H9 (cell line): Measurements from ENCODE around the gene DPF3. TPM values are rescaled to one million over a fixed set of nuclear protein-coding genes. Genes with fewer than 3 reads are reported as not detected.
A peak's percentile ranks its signal among the peaks of the same experiment; 100 is the strongest.

ENCODE experiments used
- DNase-seq: peaks from one replicate; pipeline ENCODE4 v3.0.0-alpha.2; 2017
- H2AFZ ChIP-seq: one replicate; pipeline ENCODE4 v1.6.1; 2013; ENCODE audit warnings: mild to moderate bottlenecking, low read length, control low read depth, moderate library complexity
- H2AK5ac ChIP-seq: 2 replicates; pipeline ENCODE4 v1.6.1; 2013; ENCODE audit warnings: low read length, control low read depth, mixed read lengths; ENCODE audit not compliant: insufficient read length
- H2BK120ac ChIP-seq: one replicate; pipeline ENCODE4 v1.6.1; 2013; ENCODE audit warnings: low read depth, mild to moderate bottlenecking, low read length, control low read depth, inconsistent platforms; ENCODE audit not compliant: poor library complexity, severe bottlenecking
- H2BK12ac ChIP-seq: 2 replicates; pipeline ENCODE4 v1.6.1; 2013; ENCODE audit warnings: low read length, control low read depth, mixed read lengths, low read depth; ENCODE audit not compliant: insufficient read length
- H2BK15ac ChIP-seq: 2 replicates; pipeline ENCODE4 v1.6.1; 2013; ENCODE audit warnings: low read depth, low read length, control low read depth
- H2BK20ac ChIP-seq: one replicate; pipeline ENCODE4 v1.6.1; 2013; ENCODE audit warnings: low read depth, mild to moderate bottlenecking, low read length, control low read depth, inconsistent platforms; ENCODE audit not compliant: poor library complexity, severe bottlenecking
- H2BK5ac ChIP-seq: 2 replicates; pipeline ENCODE4 v1.6.1; 2013; ENCODE audit warnings: low read length, control low read depth, mixed read lengths; ENCODE audit not compliant: insufficient read length
- H3K14ac ChIP-seq: 2 replicates; pipeline ENCODE4 v1.6.1; 2013; ENCODE audit warnings: low read length, control low read depth; ENCODE audit not compliant: insufficient read depth
- H3K18ac ChIP-seq: 2 replicates; pipeline ENCODE4 v1.6.1; 2013; ENCODE audit warnings: low read depth, mild to moderate bottlenecking, mixed read lengths, low read length, control low read depth; ENCODE audit not compliant: insufficient read length
- H3K23ac ChIP-seq: 2 replicates; pipeline ENCODE4 v1.6.1; 2013; ENCODE audit warnings: low read length, control low read depth, mixed read lengths, low read depth; ENCODE audit not compliant: insufficient read length
- H3K23me2 ChIP-seq: 2 replicates; pipeline ENCODE4 v1.6.1; 2013; ENCODE audit warnings: low read depth, mild to moderate bottlenecking, mixed read lengths, low read length, control low read depth; ENCODE audit not compliant: insufficient read length, poor library complexity, severe bottlenecking
- H3K27ac ChIP-seq: 2 replicates; pipeline ENCODE4 v1.5.1; 2013; ENCODE audit warnings: low read length, control low read depth, mixed read lengths, low read depth; ENCODE audit not compliant: insufficient read length
- H3K27me3 ChIP-seq: 2 replicates; pipeline ENCODE4 v1.6.1; 2013; ENCODE audit warnings: low read length, control low read depth, inconsistent platforms; ENCODE audit not compliant: insufficient read depth
- H3K4ac ChIP-seq: 2 replicates; pipeline ENCODE4 v1.6.1; 2013; ENCODE audit warnings: low read depth, mild to moderate bottlenecking, control low read depth, inconsistent platforms, low read length, moderate library complexity
- H3K4me1 ChIP-seq: 2 replicates; pipeline ENCODE4 v1.6.1; 2013; ENCODE audit warnings: low read length, control low read depth, inconsistent platforms; ENCODE audit not compliant: insufficient read depth
- H3K4me2 ChIP-seq: 2 replicates; pipeline ENCODE4 v1.6.1; 2013; ENCODE audit warnings: low read length, control low read depth, mixed read lengths; ENCODE audit not compliant: insufficient read length, insufficient read depth
- H3K56ac ChIP-seq: 2 replicates; pipeline ENCODE4 v1.6.1; 2013; ENCODE audit warnings: low read depth, mild to moderate bottlenecking, mixed read lengths, low read length, control low read depth; ENCODE audit not compliant: insufficient read length
- H3K79me1 ChIP-seq: 2 replicates; pipeline ENCODE4 v1.6.1; 2013; ENCODE audit warnings: low read depth, mild to moderate bottlenecking, moderate library complexity, low read length, control low read depth, inconsistent platforms; ENCODE audit not compliant: insufficient read depth, poor library complexity, severe bottlenecking
- H3K79me2 ChIP-seq: 2 replicates; pipeline ENCODE4 v1.6.1; 2013; ENCODE audit warnings: low read length, control low read depth, inconsistent platforms; ENCODE audit not compliant: insufficient read depth
- H3K9ac ChIP-seq: 2 replicates; pipeline ENCODE4 v1.6.1; 2013; ENCODE audit warnings: low read length, control low read depth, mixed read lengths; ENCODE audit not compliant: insufficient read length; ENCODE audit errors: extremely low read depth
- H3K9me3 ChIP-seq: one replicate; pipeline ENCODE4 v1.6.1; 2013; ENCODE audit warnings: low read depth, low read length, inconsistent platforms; ENCODE audit not compliant: control insufficient read depth
- H3T11ph ChIP-seq: one replicate; pipeline ENCODE4 v1.6.1; 2013; ENCODE audit warnings: mild to moderate bottlenecking, low read length, control low read depth, inconsistent platforms
- H4K20me1 ChIP-seq: one replicate; pipeline ENCODE4 v1.6.1; 2013; ENCODE audit not compliant: control insufficient read depth, insufficient read length, insufficient read depth
- H4K5ac ChIP-seq: 2 replicates; pipeline ENCODE4 v1.6.1; 2013; ENCODE audit warnings: low read depth, mild to moderate bottlenecking, mixed read lengths, low read length, control low read depth; ENCODE audit not compliant: insufficient read length
- H4K8ac ChIP-seq: replicated peaks from 2 replicates; pipeline ENCODE4 v1.6.1; 2013; ENCODE audit warnings: low read length, control low read depth, mixed read lengths, low read depth; ENCODE audit not compliant: insufficient read length
- H4K91ac ChIP-seq: 2 replicates; pipeline ENCODE4 v1.6.1; 2013; ENCODE audit warnings: low read depth, mild to moderate bottlenecking, moderate library complexity, mixed read lengths, low read length, control low read depth; ENCODE audit not compliant: insufficient read length
- H3K27ac Mint-ChIP-seq, 3 experiments: 2 replicates in 2 of 3; 3 replicates in 1 of 3; pipeline ENCODE4 v1.8.0; 2020 to 2021; ENCODE audit warnings: mixed read lengths in 3 of 3, mild to moderate bottlenecking in 1 of 3, moderate library complexity in 1 of 3
- H3K27me3 Mint-ChIP-seq: 2 replicates; pipeline ENCODE4 v1.8.0; 2021; ENCODE audit warnings: low read depth, mild to moderate bottlenecking, moderate library complexity, mixed read lengths
- H3K36me3 Mint-ChIP-seq, 3 experiments: 2 replicates in 2 of 3; 3 replicates in 1 of 3; pipeline ENCODE4 v1.8.0; 2020 to 2021; ENCODE audit warnings: low read depth in 3 of 3, mixed read lengths in 3 of 3; ENCODE audit not compliant: insufficient read depth in 1 of 3
- H3K4me1 Mint-ChIP-seq, 2 experiments: 2 replicates each; pipeline ENCODE4 v1.8.0; 2020; ENCODE audit warnings: mixed read lengths in 2 of 2
- H3K4me3 Mint-ChIP-seq, 2 experiments: 2 replicates in 1 of 2; 3 replicates in 1 of 2; pipeline ENCODE4 v1.8.0; 2020 to 2021; ENCODE audit warnings: mild to moderate bottlenecking in 2 of 2, mixed read lengths in 2 of 2, moderate library complexity in 1 of 2
- H3K9me3 Mint-ChIP-seq, 2 experiments: 2 replicates in 1 of 2; 3 replicates in 1 of 2; pipeline ENCODE4 v1.8.0; 2020; ENCODE audit warnings: mild to moderate bottlenecking in 2 of 2, mixed read lengths in 2 of 2, moderate library complexity in 1 of 2
- WGBS: extraction: QIAGEN DNeasy Blood & Tissue Kit; methylation state at CpG from one replicate; pipeline ENCODE4 v1.1.7; 2013; ENCODE audit warnings: missing lambda C conversion rate, low lambda C conversion rate, mixed read lengths; ENCODE audit not compliant: insufficient read length; ENCODE audit errors: extremely low coverage; 5-methylcytosine and 5-hydroxymethylcytosine counted together
- total RNA-seq: library from RNA; stranded (reverse); gene quantifications from 2 replicates; pipeline ENCODE4 v1.2.1, GENCODE V29; 2021
- TF ChIP-seq, protein P1 (sequence below): fragments of 200-600 bp; sonication (generic); conservative IDR thresholded peaks from 3 replicates; pipeline ENCODE4 v1.8.0; 2021; ENCODE audit warnings: antibody characterized with exemption, mild to moderate bottlenecking

DPF3 gene
- total RNA-seq, 1 experiment from 2014 or later: not detected

DNA sequence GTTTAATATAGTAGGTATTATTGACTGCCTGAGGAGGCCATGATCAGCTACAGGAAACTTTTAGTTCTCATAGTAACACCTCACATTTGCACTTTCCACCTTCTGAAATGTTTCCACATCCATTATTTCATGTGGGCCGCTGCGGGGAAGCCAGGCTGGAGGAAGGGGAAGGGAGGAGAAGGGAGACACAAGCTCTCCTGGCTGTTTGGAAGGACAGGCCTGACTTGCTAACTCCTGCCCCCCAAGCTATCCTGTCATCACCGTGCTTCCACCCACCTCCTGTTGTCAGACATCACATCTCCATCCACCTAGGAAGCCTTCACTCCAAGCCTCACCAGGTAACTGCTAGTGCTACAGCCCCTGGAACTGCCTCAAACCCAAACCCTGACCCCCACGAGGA, 9.5 kb downstream of the DPF3 start:
- no peak overlapping the region for H3K56ac ChIP-seq
- TF ChIP-seq, protein P1, sequence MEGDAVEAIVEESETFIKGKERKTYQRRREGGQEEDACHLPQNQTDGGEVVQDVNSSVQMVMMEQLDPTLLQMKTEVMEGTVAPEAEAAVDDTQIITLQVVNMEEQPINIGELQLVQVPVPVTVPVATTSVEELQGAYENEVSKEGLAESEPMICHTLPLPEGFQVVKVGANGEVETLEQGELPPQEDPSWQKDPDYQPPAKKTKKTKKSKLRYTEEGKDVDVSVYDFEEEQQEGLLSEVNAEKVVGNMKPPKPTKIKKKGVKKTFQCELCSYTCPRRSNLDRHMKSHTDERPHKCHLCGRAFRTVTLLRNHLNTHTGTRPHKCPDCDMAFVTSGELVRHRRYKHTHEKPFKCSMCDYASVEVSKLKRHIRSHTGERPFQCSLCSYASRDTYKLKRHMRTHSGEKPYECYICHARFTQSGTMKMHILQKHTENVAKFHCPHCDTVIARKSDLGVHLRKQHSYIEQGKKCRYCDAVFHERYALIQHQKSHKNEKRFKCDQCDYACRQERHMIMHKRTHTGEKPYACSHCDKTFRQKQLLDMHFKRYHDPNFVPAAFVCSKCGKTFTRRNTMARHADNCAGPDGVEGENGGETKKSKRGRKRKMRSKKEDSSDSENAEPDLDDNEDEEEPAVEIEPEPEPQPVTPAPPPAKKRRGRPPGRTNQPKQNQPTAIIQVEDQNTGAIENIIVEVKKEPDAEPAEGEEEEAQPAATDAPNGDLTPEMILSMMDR: no peak
- peaks cover 8 to 9% of the 10 kb centered on the region in 2 experiments for H3K9me3 Mint-ChIP-seq
- no peak overlapping the region for H3K4ac ChIP-seq
- H2AFZ ChIP-seq: no peak overlapping the region
- no peak overlapping the region for H2AK5ac ChIP-seq
- H3K4me1 ChIP-seq: peaks cover 14% of the 10 kb centered on the region
- H2BK20ac ChIP-seq: no peak overlapping the region
- no peak overlapping the region for H4K8ac ChIP-seq
- no peaks in the 10 kb centered on the region for H3K27me3 ChIP-seq
- H3K9ac ChIP-seq: no peak overlapping the region
- peaks cover 0 to 6% (median 2%) of the 10 kb centered on the region in 3 experiments; a peak in 3 of 7 replicates for H3K36me3 Mint-ChIP-seq
- no peak overlapping the region for H4K5ac ChIP-seq
- H3K27me3 Mint-ChIP-seq: peaks cover 23% of the 10 kb centered on the region
- no peak overlapping the region for H2BK15ac ChIP-seq
- no peak overlapping the region for H2BK120ac ChIP-seq
- H3K23ac ChIP-seq: no peak overlapping the region
- H3K4me3 Mint-ChIP-seq: no peak overlapping the region; a peak in 1 of 5 replicates
- H3K18ac ChIP-seq: no peak overlapping the region
- H3T11ph ChIP-seq: no peak overlapping the region
- no peak for DNase-seq
- H4K20me1 ChIP-seq: no peaks in the 10 kb centered on the region
- H3K14ac ChIP-seq: no peak overlapping the region; the same call in 1 of the 2 replicates
- no peak overlapping the region for H3K27ac ChIP-seq
- peaks cover 6% of the 10 kb centered on the region for H3K9me3 ChIP-seq
- no peaks in the 10 kb centered on the region for H3K79me2 ChIP-seq
- no peak overlapping the region for H2BK5ac ChIP-seq
- H3K4me1 Mint-ChIP-seq: peaks cover 34 to 49% of the 10 kb centered on the region in 2 experiments
- no peak overlapping the region for H2BK12ac ChIP-seq
- no CpG with 5 or more reads among the region's 4 CpGs for WGBS
- H3K27ac Mint-ChIP-seq: peak overlapping the region in 1 of 3 experiments; percentile 19; a peak in 1 of 7 replicates
- no peak overlapping the region for H4K91ac ChIP-seq
- H3K79me1 ChIP-seq: no peaks in the 10 kb centered on the region
- no peaks in the 10 kb centered on the region for H3K23me2 ChIP-seq
- no peak overlapping the region for H3K4me2 ChIP-seq
